K562 (cell line): ENCODE data around the gene SLC33A1. TPM values are rescaled to one million over a fixed set of nuclear protein-coding genes. Genes with fewer than 3 reads are reported as not detected.

Source experiments
- CBFA2T3 ChIP-seq: fragments of 450-650 bp; IDR thresholded peaks from 2 replicates; pipeline ENCODE4 v1.6.1; 2017
- CBX2 ChIP-seq: fragments of 200-600 bp; sonication (generic); IDR thresholded peaks from one replicate; pipeline ENCODE4 v1.6.1; 2012; ENCODE audit warnings: mild to moderate bottlenecking, low read length, inconsistent platforms; ENCODE audit not compliant: insufficient read depth, poor library complexity, severe bottlenecking
- CHCHD3 ChIP-seq: fragments of 250-450 bp; sonication (Bioruptor Pico); IDR thresholded peaks from 2 replicates; pipeline ENCODE4 v2.1.2; 2022; ENCODE audit warnings: mild to moderate bottlenecking
- DPF2 ChIP-seq: fragments of 450-650 bp; IDR thresholded peaks from 2 replicates; pipeline ENCODE4 v1.6.1; 2016
- E2F3 ChIP-seq: fragments of 250-450 bp; sonication (Bioruptor Pico); IDR thresholded peaks from 2 replicates; pipeline ENCODE4 v1.4.0; 2020; ENCODE audit warnings: mild to moderate bottlenecking
- ILF3 ChIP-seq: fragments of 450-650 bp; IDR thresholded peaks from 2 replicates; pipeline ENCODE4 v1.6.1; 2018; ENCODE audit warnings: antibody characterized with exemption, mild to moderate bottlenecking, moderate library complexity, borderline replicate concordance
- MCM2 ChIP-seq: fragments of 450-650 bp; IDR thresholded peaks from 2 replicates; pipeline ENCODE4 v1.6.1; 2017; ENCODE audit warnings: low read depth, mild to moderate bottlenecking
- MCM3 ChIP-seq: fragments of 450-650 bp; IDR thresholded peaks from 2 replicates; pipeline ENCODE4 v1.6.1; 2016
- NUFIP1 ChIP-seq: fragments of 450-650 bp; IDR thresholded peaks from 2 replicates; pipeline ENCODE4 v1.6.1; 2018; ENCODE audit not compliant: partially characterized antibody
- PHF21A ChIP-seq: fragments of 450-650 bp; IDR thresholded peaks from 2 replicates; pipeline ENCODE4 v1.6.1; 2017; ENCODE audit warnings: low read depth, borderline replicate concordance
- SMAD3 ChIP-seq: fragments of 450-650 bp; formaldehyde crosslinking; conservative IDR thresholded peaks from 2 replicates; pipeline ENCODE4 v1.4.0; 2020; ENCODE audit warnings: mild to moderate bottlenecking
- TCFL5 ChIP-seq: fragments of 250-450 bp; sonication (Bioruptor Pico); conservative IDR thresholded peaks from 2 replicates; pipeline ENCODE4 v1.6.1; 2021; ENCODE audit warnings: mild to moderate bottlenecking, moderate library complexity, matching md5 sums
- polyA plus RNA-seq, 8 experiments: library from polyadenylated mRNA; depleted of rRNA in 4 of 8; stranded (reverse) in 5 of 8; unstranded in 3 of 8; fragments of >200 nt; fragmentation: Nextera tagmentation in 2 of 8; fragmentation: Illumina TruSeq in 1 of 8; extraction: Ambion mirVana in 2 of 8; extraction: Trizol in 1 of 8; gene quantifications; 2 replicates each; pipeline versions ENCODE4 v1.2.1 to v1.2.3, GENCODE V29; 2011 to 2014; ENCODE audit warnings: inconsistent platforms in 1 of 8, missing spikeins in 1 of 8
- total RNA-seq, 7 experiments: library from RNA; depleted of rRNA in 6 of 7; stranded (reverse); fragments of >200 nt in 6 of 7; fragmentation: Illumina TruSeq in 2 of 7; extraction: Trizol in 2 of 7; gene quantifications; 2 replicates each; pipeline versions ENCODE4 v1.2.1 to v1.2.3, GENCODE V29; 2011 to 2021; ENCODE audit warnings: low replicate concordance in 1 of 7
- TF ChIP-seq, protein P1 (sequence below): fragments of 150-350 bp; conservative IDR thresholded peaks from 2 replicates; pipeline ENCODE4 v1.6.1; 2014; ENCODE audit warnings: low read length
- TF ChIP-seq, protein P2 (sequence below), 2 experiments: fragments of 200-800 bp in 1 of 2; sonication (Bioruptor generic) in 1 of 2; sonication (generic) in 1 of 2; formaldehyde crosslinking in 1 of 2; IDR thresholded peaks in 1 of 2; conservative IDR thresholded peaks in 1 of 2; 2 replicates each; pipeline versions ENCODE4 v1.5.0 to v1.6.1; 2016 to 2020; ENCODE audit warnings: missing compliant biosample characterization in 1 of 2, missing genetic modification characterization in 1 of 2, missing genetic modification reagents in 1 of 2

The SLC33A1 gene
- total and polyA plus RNA-seq, 9 of the 15 experiments (the other 6 are each of a cell fraction or from before 2014, with no cell fraction given) = 6.2 to 26.8 (median 19.6) TPM

DNA sequence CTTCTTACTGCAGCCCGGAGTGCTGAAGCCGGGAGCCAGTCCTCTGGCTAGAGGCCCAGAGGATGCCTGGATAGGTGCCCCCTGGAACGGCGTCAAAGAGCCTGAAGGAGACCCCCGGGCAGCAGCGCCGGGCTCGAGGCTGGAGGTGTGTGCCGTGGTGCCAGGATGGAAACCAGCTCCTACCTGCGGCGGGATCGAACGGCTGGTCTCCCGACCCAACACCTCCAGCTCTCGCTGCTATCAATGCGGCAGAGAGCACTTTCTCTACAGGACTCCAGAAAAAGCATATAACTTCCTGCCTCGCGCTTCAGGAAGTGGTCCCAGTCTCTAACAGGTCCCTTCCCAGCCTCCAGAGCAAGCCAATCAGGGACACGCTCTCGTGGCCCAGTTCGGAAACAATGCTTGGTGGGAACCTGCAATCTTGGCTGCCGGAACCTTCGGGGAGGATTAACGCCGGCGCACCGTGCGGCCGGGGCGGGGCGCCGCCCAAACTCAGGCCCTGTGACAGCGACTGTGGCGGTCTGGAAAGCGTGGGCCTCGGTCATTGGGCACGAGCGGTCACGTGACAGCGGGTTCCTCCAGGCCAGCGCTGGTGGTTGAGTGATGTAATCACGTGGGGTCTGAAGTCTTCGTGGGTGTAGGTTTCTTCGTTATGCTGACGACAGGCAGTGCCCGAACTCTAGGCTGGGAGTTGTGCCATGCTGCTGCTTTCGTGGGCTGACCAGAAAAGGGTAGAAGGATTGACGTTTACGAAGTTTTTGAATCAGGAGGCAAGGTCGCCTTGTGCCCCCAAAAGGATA is at the start of gene SLC33A1 (continued):
- no peak; the same call in 1 of the 2 replicates for TF ChIP-seq CHCHD3 (CRISPR knock-in tag)
- TF ChIP-seq, protein P1, sequence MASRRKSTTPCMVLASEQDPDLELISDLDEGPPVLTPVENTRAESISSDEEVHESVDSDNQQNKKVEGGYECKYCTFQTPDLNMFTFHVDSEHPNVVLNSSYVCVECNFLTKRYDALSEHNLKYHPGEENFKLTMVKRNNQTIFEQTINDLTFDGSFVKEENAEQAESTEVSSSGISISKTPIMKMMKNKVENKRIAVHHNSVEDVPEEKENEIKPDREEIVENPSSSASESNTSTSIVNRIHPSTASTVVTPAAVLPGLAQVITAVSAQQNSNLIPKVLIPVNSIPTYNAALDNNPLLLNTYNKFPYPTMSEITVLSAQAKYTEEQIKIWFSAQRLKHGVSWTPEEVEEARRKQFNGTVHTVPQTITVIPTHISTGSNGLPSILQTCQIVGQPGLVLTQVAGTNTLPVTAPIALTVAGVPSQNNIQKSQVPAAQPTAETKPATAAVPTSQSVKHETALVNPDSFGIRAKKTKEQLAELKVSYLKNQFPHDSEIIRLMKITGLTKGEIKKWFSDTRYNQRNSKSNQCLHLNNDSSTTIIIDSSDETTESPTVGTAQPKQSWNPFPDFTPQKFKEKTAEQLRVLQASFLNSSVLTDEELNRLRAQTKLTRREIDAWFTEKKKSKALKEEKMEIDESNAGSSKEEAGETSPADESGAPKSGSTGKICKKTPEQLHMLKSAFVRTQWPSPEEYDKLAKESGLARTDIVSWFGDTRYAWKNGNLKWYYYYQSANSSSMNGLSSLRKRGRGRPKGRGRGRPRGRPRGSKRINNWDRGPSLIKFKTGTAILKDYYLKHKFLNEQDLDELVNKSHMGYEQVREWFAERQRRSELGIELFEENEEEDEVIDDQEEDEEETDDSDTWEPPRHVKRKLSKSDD = 0 out of 2 replicates have a peak, but pooled peaks have one; percentile 70
- TF ChIP-seq, protein P2, sequence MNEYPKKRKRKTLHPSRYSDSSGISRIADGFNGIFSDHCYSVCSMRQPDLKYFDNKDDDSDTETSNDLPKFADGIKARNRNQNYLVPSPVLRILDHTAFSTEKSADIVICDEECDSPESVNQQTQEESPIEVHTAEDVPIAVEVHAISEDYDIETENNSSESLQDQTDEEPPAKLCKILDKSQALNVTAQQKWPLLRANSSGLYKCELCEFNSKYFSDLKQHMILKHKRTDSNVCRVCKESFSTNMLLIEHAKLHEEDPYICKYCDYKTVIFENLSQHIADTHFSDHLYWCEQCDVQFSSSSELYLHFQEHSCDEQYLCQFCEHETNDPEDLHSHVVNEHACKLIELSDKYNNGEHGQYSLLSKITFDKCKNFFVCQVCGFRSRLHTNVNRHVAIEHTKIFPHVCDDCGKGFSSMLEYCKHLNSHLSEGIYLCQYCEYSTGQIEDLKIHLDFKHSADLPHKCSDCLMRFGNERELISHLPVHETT (CRISPR knock-in tag; conservative IDR thresholded peaks at IDR 0.05 in 1 of 2, IDR thresholded peaks at IDR 0.05 in 1 of 2) = peak in 1 of 2 experiments; percentile 100; a peak in 2 of 4 replicates
- TF ChIP-seq SMAD3 = no peak
- TF ChIP-seq CBX2 = no peak
- peak; percentile 13; the same call in 1 of the 2 replicates for TF ChIP-seq E2F3
- TF ChIP-seq TCFL5 (CRISPR knock-in tag) = no peak
- TF ChIP-seq CBFA2T3 = no peak
- TF ChIP-seq ILF3 = peak; percentile 78; the same call in 1 of the 2 replicates
- TF ChIP-seq PHF21A = peak; percentile 91
- no peak for TF ChIP-seq NUFIP1
- TF ChIP-seq DPF2 = 0 out of 2 replicates have a peak, but pooled peaks have one; percentile 55
- no peak for TF ChIP-seq MCM2
- TF ChIP-seq MCM3 = no peak
